GM12878 (cell line): ENCODE measurements around the gene IL22RA2. TPM values are rescaled to one million over a fixed set of nuclear protein-coding genes. Genes with fewer than 3 reads are reported as not detected.

ENCODE experiments used
- ATAC-seq: fragments of 200-7000 bp; cut with Tn5 transposase; 3 replicates; pipeline ENCODE4 v1.9.1; 2020; ENCODE audit warnings: mild to moderate bottlenecking, moderate library complexity
- BruUV-seq: library from RNA; stranded (reverse); fragments of 400-500 nt; replicated peaks from 2 replicates; lab custom pipeline; 2021; lab: Mats Ljungman, UMichigan
- CTCF ChIA-PET: fragments of 300-600 bp; sonication (Branson Sonifier 250); formaldehyde crosslinking; extraction: SDS; loops from one replicate; lab custom pipeline; 2021; ENCODE audit warnings: inconsistent platforms; lab: Yijun Ruan, JAX
- POLR2A ChIA-PET: fragments of 350-600 bp; formaldehyde crosslinking; extraction: SDS; loops from one replicate; lab custom pipeline; 2021; ENCODE audit warnings: inconsistent platforms; lab: Charles Lee
- RAD21 ChIA-PET: fragments of 300-600 bp; sonication (Branson Sonifier 250); formaldehyde crosslinking; loops from one replicate; lab custom pipeline; 2023; ENCODE audit warnings: antibody characterized with exemption; ENCODE audit not compliant: unreplicated experiment; lab: Charles Lee
- SMC1A ChIA-PET: fragments of 300-600 bp; sonication (Branson Sonifier 250); formaldehyde crosslinking; loops from one replicate; lab custom pipeline; 2023; ENCODE audit not compliant: unreplicated experiment, uncharacterized antibody; lab: Charles Lee
- DNase-seq: peaks from one replicate; pipeline ENCODE4 v3.0.0-alpha.2; 2011; ENCODE audit warnings: low read depth, low spot score
- FAIRE-seq: peaks from 3 replicates; lab custom pipeline; 2011; peaks lifted over from hg19 to GRCh38; lab: Jason Lieb, UNC
- H2AFZ ChIP-seq: 2 replicates; pipeline ENCODE4 v1.6.0; 2011; ENCODE audit warnings: low read depth, low read length, control low read depth; ENCODE audit not compliant: control insufficient read depth
- H3K27ac ChIP-seq: 2 replicates; pipeline ENCODE4 v1.5.1; 2011; ENCODE audit warnings: control low read depth; ENCODE audit not compliant: control insufficient read depth, insufficient read depth
- H3K27me3 ChIP-seq, 2 experiments: replicated peaks in 1 of 2; 2 replicates each; pipeline versions ENCODE4 v1.6.0 to v1.6.1; 2011; ENCODE audit warnings: low read length in 1 of 2; ENCODE audit not compliant: control insufficient read depth in 2 of 2, insufficient read depth in 2 of 2
- H3K36me3 ChIP-seq, 2 experiments: 2 replicates each; pipeline ENCODE4 v1.5.1; 2011; ENCODE audit warnings: low read length in 1 of 2; ENCODE audit not compliant: control insufficient read depth in 2 of 2, insufficient read depth in 2 of 2
- H3K4me1 ChIP-seq: 2 replicates; pipeline ENCODE4 v1.6.1; 2011; ENCODE audit warnings: mild to moderate bottlenecking, low read length, moderate library complexity, mixed read lengths; ENCODE audit not compliant: control insufficient read depth, insufficient read depth
- H3K4me2 ChIP-seq: 2 replicates; pipeline ENCODE4 v1.6.0; 2011; ENCODE audit warnings: control low read depth; ENCODE audit not compliant: control insufficient read depth, insufficient read depth
- H3K4me3 ChIP-seq: fragments of 200-600 bp; sonication (generic); 2 replicates; pipeline ENCODE4 v1.5.1; 2016
- H3K79me2 ChIP-seq: 2 replicates; pipeline ENCODE4 v1.6.0; 2011; ENCODE audit warnings: low read length; ENCODE audit not compliant: control insufficient read depth, insufficient read depth
- H3K9ac ChIP-seq: 2 replicates; pipeline ENCODE4 v1.8.0; 2011; ENCODE audit warnings: low read length, control low read depth, mixed read lengths; ENCODE audit not compliant: control insufficient read depth, insufficient read depth
- H3K9me3 ChIP-seq: replicated peaks from 3 replicates; pipeline ENCODE4 v1.5.1; 2011; ENCODE audit warnings: mild to moderate bottlenecking, low read length; ENCODE audit not compliant: control insufficient read depth, insufficient read depth
- H4K20me1 ChIP-seq: 2 replicates; pipeline ENCODE4 v1.6.0; 2011; ENCODE audit not compliant: control insufficient read depth, insufficient read depth
- BACH1 ChIP-seq: fragments of 450-650 bp; IDR thresholded peaks from 2 replicates; pipeline ENCODE4 v1.6.1; 2017; ENCODE audit warnings: mild to moderate bottlenecking, borderline replicate concordance
- CBX3 ChIP-seq: fragments of 200-600 bp; sonication (generic); IDR thresholded peaks from 2 replicates; pipeline ENCODE4 v1.6.1; 2016; ENCODE audit warnings: low read depth, borderline replicate concordance
- CHD2 ChIP-seq: IDR thresholded peaks from 2 replicates; pipeline ENCODE4 v1.6.1; 2011; ENCODE audit warnings: low read depth, low read length, improper control_type of control experiment, borderline replicate concordance
- CREM ChIP-seq: IDR thresholded peaks from 2 replicates; pipeline ENCODE4 v1.6.1; 2014; ENCODE audit warnings: antibody characterized with exemption, low read depth
- DPF2 ChIP-seq: fragments of 450-650 bp; IDR thresholded peaks from 2 replicates; pipeline ENCODE4 v1.6.1; 2017; ENCODE audit warnings: mild to moderate bottlenecking
- EED ChIP-seq: sonication (generic); IDR thresholded peaks from 2 replicates; pipeline ENCODE4 v1.6.1; 2016; ENCODE audit warnings: antibody characterized with exemption, low read depth
- FOXK2 ChIP-seq: fragments of 450-650 bp; IDR thresholded peaks from 2 replicates; pipeline ENCODE4 v1.6.1; 2017; ENCODE audit warnings: mild to moderate bottlenecking, moderate library complexity
- GABPA ChIP-seq: IDR thresholded peaks from 2 replicates; pipeline ENCODE4 v1.6.1; 2014; ENCODE audit warnings: antibody characterized with exemption, low read depth, mild to moderate bottlenecking, inconsistent platforms
- HDGF ChIP-seq: fragments of 450-650 bp; IDR thresholded peaks from 2 replicates; pipeline ENCODE4 v1.6.1; 2016; ENCODE audit warnings: antibody characterized with exemption
- MEF2B ChIP-seq: fragments of 450-650 bp; IDR thresholded peaks from 2 replicates; pipeline ENCODE4 v1.6.1; 2018; ENCODE audit warnings: mild to moderate bottlenecking, moderate library complexity; ENCODE audit not compliant: partially characterized antibody, poor library complexity, severe bottlenecking
- MYB ChIP-seq: fragments of 150-350 bp; IDR thresholded peaks from 2 replicates; pipeline ENCODE4 v1.6.1; 2014; ENCODE audit warnings: mild to moderate bottlenecking, low read depth, low read length, borderline replicate concordance
- NFYA ChIP-seq: IDR thresholded peaks from 2 replicates; pipeline ENCODE4 v1.6.1; 2011; ENCODE audit warnings: low read depth, mild to moderate bottlenecking, low read length, improper control_type of control experiment, borderline replicate concordance
- NFYB ChIP-seq: IDR thresholded peaks from 2 replicates; pipeline ENCODE4 v1.6.1; 2011; ENCODE audit warnings: low read depth, mild to moderate bottlenecking, low read length, improper control_type of control experiment, moderate library complexity; ENCODE audit not compliant: insufficient read depth
- POLR2AphosphoS5 ChIP-seq: IDR thresholded peaks from 2 replicates; pipeline ENCODE4 v1.6.1; 2011; ENCODE audit warnings: mild to moderate bottlenecking, low read length, inconsistent platforms
- POU2F2 ChIP-seq: IDR thresholded peaks from 3 replicates; pipeline ENCODE4 v1.6.1; 2011; ENCODE audit warnings: low read depth, mild to moderate bottlenecking, low read length, borderline replicate concordance
- RAD51 ChIP-seq: fragments of 450-650 bp; IDR thresholded peaks from 2 replicates; pipeline ENCODE4 v1.6.1; 2016; ENCODE audit warnings: moderate library complexity, mild to moderate bottlenecking, inconsistent platforms
- RELA ChIP-seq: fragments of 450-650 bp; IDR thresholded peaks from 2 replicates; pipeline ENCODE4 v1.8.0; 2014; ENCODE audit warnings: borderline replicate concordance; ENCODE audit not compliant: partially characterized antibody
- SIN3A ChIP-seq: IDR thresholded peaks from 2 replicates; pipeline ENCODE4 v1.6.1; 2012; ENCODE audit warnings: low read depth, low read length, improper control_type of control experiment
- SPI1 ChIP-seq: IDR thresholded peaks from 2 replicates; pipeline ENCODE4 v1.6.1; 2011; ENCODE audit warnings: low read depth, mild to moderate bottlenecking, low read length, moderate library complexity, borderline replicate concordance; ENCODE audit not compliant: insufficient read depth
- SREBF1 ChIP-seq: IDR thresholded peaks from 2 replicates; pipeline ENCODE4 v1.6.1; 2012; ENCODE audit warnings: mild to moderate bottlenecking, low read length
- TCF12 ChIP-seq: IDR thresholded peaks from 2 replicates; pipeline ENCODE4 v1.6.1; 2011; ENCODE audit warnings: low read depth, mild to moderate bottlenecking, low read length
- ZBED1 ChIP-seq: IDR thresholded peaks from 2 replicates; pipeline ENCODE4 v1.6.1; 2016; ENCODE audit warnings: borderline replicate concordance
- WGBS: methylation state at CpG from one replicate; pipeline ENCODE4 v1.1.6; 2016; ENCODE audit warnings: low lambda C conversion rate; ENCODE audit not compliant: insufficient replicate concordance, insufficient coverage; ENCODE audit errors: missing lambda C conversion rate; 5-methylcytosine and 5-hydroxymethylcytosine counted together
- in situ Hi-C: fragments of 300-500 bp; cut with MboI; formaldehyde crosslinking; loops from 9 replicates; pipeline ENCODE4 v1.14.3; 2018; ENCODE audit warnings: mixed read lengths
- intact Hi-C: fragments of 100-400 bp; cut with micrococcal nuclease; formaldehyde crosslinking; loops from one replicate; pipeline ENCODE4 v1.14.2; 2022; ENCODE audit not compliant: unreplicated experiment
- polyA plus RNA-seq, 11 experiments: library from polyadenylated mRNA; depleted of rRNA in 4 of 11; unstranded in 6 of 11; stranded (reverse) in 5 of 11; fragments of >200 nt; fragmentation: Nextera tagmentation in 4 of 11; fragmentation: Illumina TruSeq in 1 of 11; extraction: Ambion mirVana in 4 of 11; extraction: Trizol in 1 of 11; gene quantifications; 1 replicate in 1 of 11; 2 replicates in 10 of 11; pipeline versions ENCODE4 v1.2.1 to v1.2.3, GENCODE V29; 2011 to 2016; ENCODE audit warnings: inconsistent platforms in 2 of 11, missing spikeins in 2 of 11, low read depth in 1 of 11
- total RNA-seq, 4 experiments: library from RNA; depleted of rRNA in 3 of 4; stranded (reverse); fragments of >200 nt in 3 of 4; fragmentation: Illumina TruSeq in 1 of 4; extraction: Trizol in 1 of 4; gene quantifications; 2 replicates each; pipeline versions ENCODE4 v1.2.1 to v1.2.3, GENCODE V29; 2013 to 2021

IL22RA2 gene
- total and polyA plus RNA-seq, 10 of the 15 experiments (the other 5 are each of a cell fraction or from before 2014, with no cell fraction given) = 0.05 to 0.22 (median 0.09) TPM; not detected in 3

DNA sequence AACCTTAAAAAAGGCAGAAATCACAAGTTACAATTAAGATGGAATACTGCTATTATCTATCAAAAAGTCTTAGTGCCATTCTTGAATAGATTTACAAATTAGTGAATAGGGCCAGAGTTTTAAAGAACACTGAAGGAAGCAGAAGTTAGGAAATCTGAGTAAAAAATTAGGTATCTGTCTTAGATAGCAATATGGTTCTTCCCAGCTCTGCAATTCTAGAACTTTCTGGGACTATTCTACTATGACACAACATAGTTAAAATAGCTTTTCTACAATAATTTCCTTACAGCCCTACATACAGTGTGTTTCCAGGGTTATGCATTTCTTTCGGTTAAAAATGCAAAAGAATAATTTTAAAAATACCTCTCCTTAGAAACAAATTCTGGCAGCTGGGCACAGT lies 27.6 kb upstream of the IL22RA2 start:
- TF ChIP-seq NFYA (no peak), POLR2AphosphoS5 (no peak), CREM (no peak), BACH1 (no peak), MEF2B (no peak), RELA (no peak), RAD51 (no peak)
- FAIRE-seq (no peak), ATAC-seq (no peak), DNase-seq (no peak)
- Histone ChIP-seq H3K9me3 (peaks cover 7% of the 10 kb centered on the region), H3K4me2 (no peak overlapping the region), H3K27me3 (no peaks in the 10 kb centered on the region), H3K27ac (no peak overlapping the region), H3K4me1 (peaks cover 26% of the 10 kb centered on the region; the same call in 1 of the 2 replicates), H3K36me3 (peaks cover 5 to 49% of the 10 kb centered on the region in 2 experiments), H2AFZ (no peak overlapping the region), H3K9ac (no peak overlapping the region), H4K20me1 (no peaks in the 10 kb centered on the region), H3K4me3 (no peak overlapping the region), H3K79me2 (peaks cover 10% of the 10 kb centered on the region)
- intact Hi-C loops = no loop called here
- WGBS = 100% methylated on average over 1 of the region's 1 CpG
- in situ Hi-C loops = no loop called here
- RAD21 ChIA-PET = no interaction called here
- POLR2A ChIA-PET = no interaction called here
- SMC1A ChIA-PET = interaction anchor here (1.0 to 2.4 kb wide), 11 partner anchors 10 to 115 kb away, joined by 3 to 11 read pairs (median 4); partner anchors contain the start of gene IL22RA2
- no TSS peak for BruUV-seq
- CTCF ChIA-PET = interaction anchor here (0.8 to 1.7 kb wide), 4 partner anchors 12 to 35 kb away, joined by 3 to 6 read pairs (median 4); partner anchors contain the start of gene IL22RA2

DNA sequence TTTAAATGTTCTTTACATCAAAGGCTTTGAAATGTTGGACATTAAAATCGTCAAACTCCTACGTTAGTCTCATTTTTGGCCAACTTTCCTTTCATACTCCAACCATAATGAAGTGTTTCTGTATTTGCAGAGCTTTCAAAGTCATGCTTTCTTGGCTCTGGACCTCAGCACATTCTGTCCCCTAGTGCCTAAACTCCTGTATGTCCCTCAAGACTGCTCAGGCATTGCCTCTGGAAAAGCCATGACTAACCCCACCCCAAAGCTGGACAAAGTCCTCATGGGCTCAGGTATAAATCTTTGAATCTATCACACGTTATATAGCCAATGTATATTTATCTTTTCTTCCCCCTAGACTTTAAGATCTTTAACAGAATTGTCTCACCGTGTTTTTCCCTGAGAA lies 26.8 kb upstream of the IL22RA2 start:
- intact Hi-C loops = no loop called here
- FAIRE-seq (no peak), DNase-seq (no peak), ATAC-seq (no peak)
- Histone ChIP-seq H3K79me2 (peaks cover 4% of the 10 kb centered on the region), H3K4me1 (peaks cover 26% of the 10 kb centered on the region; the same call in 1 of the 2 replicates), H3K9ac (no peak overlapping the region), H3K27me3 (no peaks in the 10 kb centered on the region), H3K36me3 (peaks cover 4 to 42% of the 10 kb centered on the region in 2 experiments), H4K20me1 (no peaks in the 10 kb centered on the region), H2AFZ (no peak overlapping the region), H3K9me3 (peaks cover 3% of the 10 kb centered on the region), H3K27ac (no peak overlapping the region), H3K4me2 (no peak overlapping the region), H3K4me3 (no peak overlapping the region)
- CTCF ChIA-PET = interaction anchor here (1.2 to 1.7 kb wide), 2 partner anchors 11 to 22 kb away, joined by 3 to 6 read pairs; no protein-coding TSS in a partner anchor
- BruUV-seq = no TSS peak
- SMC1A ChIA-PET = interaction anchor here (1.2 to 2.4 kb wide), 7 partner anchors 11 to 101 kb away, joined by 3 to 11 read pairs (median 6); partner anchors contain the start of gene IL22RA2
- 98% methylated on average over 4 of the region's 4 CpGs for WGBS
- RAD21 ChIA-PET = no interaction called here
- POLR2A ChIA-PET = no interaction called here
- in situ Hi-C loops = no loop called here
- TF ChIP-seq ZBED1 (no peak), POU2F2 (no peak), SREBF1 (no peak), SPI1 (no peak), HDGF (no peak), CHD2 (no peak), TCF12 (no peak), GABPA (no peak), NFYB (no peak), CBX3 (no peak), DPF2 (no peak), FOXK2 (no peak), EED (no peak), SIN3A (no peak), MYB (no peak)
